A549 (cell line): ENCODE results near the gene MBNL2. TPM values are rescaled to one million over a fixed set of nuclear protein-coding genes. Genes with fewer than 3 reads are reported as not detected.

Source experiments
- ATAC-seq, 2 experiments: fragments of 200-7000 bp in 1 of 2; fragments of >200 bp in 1 of 2; cut with Nextera tagmentation in 1 of 2; cut with Tn5 transposase in 1 of 2; 3 replicates each; pipeline versions ENCODE4 v1.8.0 to v1.9.1; 2018 to 2020; ENCODE audit warnings: mild to moderate bottlenecking in 1 of 2, moderate library complexity in 1 of 2
- CTCF ChIA-PET: fragments of 300-600 bp; sonication (Branson Sonifier 250); formaldehyde crosslinking; extraction: SDS; loops from one replicate; lab custom pipeline; 2021; ENCODE audit warnings: antibody characterized with exemption, inconsistent platforms; lab: Yijun Ruan, JAX
- POLR2A ChIA-PET: fragments of 350-600 bp; formaldehyde crosslinking; extraction: SDS; loops from one replicate; lab custom pipeline; 2021; ENCODE audit warnings: antibody characterized with exemption, inconsistent platforms; lab: Yijun Ruan, JAX
- DNase-seq, 2 experiments: peaks; one replicate each; pipeline versions ENCODE4 v3.0.0 to v3.0.0-alpha.2; 2011 to 2016; ENCODE audit warnings: low read depth in 1 of 2, low spot score in 1 of 2
- FAIRE-seq: peaks from 2 replicates; lab custom pipeline; 2011; peaks lifted over from hg19 to GRCh38; lab: Jason Lieb, UNC
- H3K27ac ChIP-seq, 2 experiments: fragments of >200 bp; sonication (Bioruptor Twin); formaldehyde crosslinking; 3 replicates each; pipeline ENCODE4 v1.5.1; 2016 to 2017
- H3K4me1 ChIP-seq: fragments of >200 bp; sonication (Bioruptor Twin); formaldehyde crosslinking; 3 replicates; pipeline ENCODE4 v1.6.1; 2016
- H3K4me2 ChIP-seq: fragments of >200 bp; sonication (Bioruptor Twin); formaldehyde crosslinking; 3 replicates; pipeline ENCODE4 v1.6.1; 2016
- H3K4me3 ChIP-seq: fragments of >200 bp; sonication (Bioruptor Twin); formaldehyde crosslinking; 3 replicates; pipeline ENCODE4 v1.5.1; 2016
- H3K9me3 ChIP-seq: fragments of >200 bp; sonication (Bioruptor Twin); formaldehyde crosslinking; 3 replicates; pipeline ENCODE4 v1.6.1; 2016
- CBX2 ChIP-seq: fragments of 200-600 bp; sonication (generic); IDR thresholded peaks from 2 replicates; pipeline ENCODE4 v1.6.1; 2016; ENCODE audit warnings: low read depth, mild to moderate bottlenecking, borderline replicate concordance
- CBX8 ChIP-seq: fragments of 200-600 bp; sonication (generic); IDR thresholded peaks from 2 replicates; pipeline ENCODE4 v1.6.1; 2016
- CHD2 ChIP-seq: fragments of 150-350 bp; IDR thresholded peaks from 2 replicates; pipeline ENCODE4 v1.6.1; 2014; ENCODE audit warnings: low read length; ENCODE audit not compliant: partially characterized antibody
- EHMT2 ChIP-seq: fragments of 200-600 bp; sonication (generic); IDR thresholded peaks from 2 replicates; pipeline ENCODE4 v1.6.1; 2016; ENCODE audit warnings: antibody characterized with exemption, low read depth, mild to moderate bottlenecking, moderate library complexity
- FOSB ChIP-seq: fragments of 250-450 bp; sonication (Bioruptor Pico); IDR thresholded peaks from 2 replicates; pipeline ENCODE4 v1.5.0; 2020; ENCODE audit warnings: mild to moderate bottlenecking, moderate library complexity
- FOXS1 ChIP-seq: fragments of 250-450 bp; sonication (Bioruptor Pico); IDR thresholded peaks from 2 replicates; pipeline ENCODE4 v1.5.0; 2020; ENCODE audit warnings: mild to moderate bottlenecking, moderate library complexity
- HDAC2 ChIP-seq: fragments of 200-600 bp; sonication (generic); IDR thresholded peaks from 2 replicates; pipeline ENCODE4 v1.6.1; 2016
- HEYL ChIP-seq: fragments of 250-450 bp; sonication (Bioruptor Pico); IDR thresholded peaks from 2 replicates; pipeline ENCODE4 v1.8.0; 2021; ENCODE audit warnings: mild to moderate bottlenecking, moderate library complexity
- HOXA7 ChIP-seq: fragments of 250-450 bp; sonication (Bioruptor Pico); IDR thresholded peaks from 2 replicates; pipeline ENCODE4 v1.5.0; 2020; ENCODE audit warnings: mild to moderate bottlenecking, moderate library complexity
- HOXB5 ChIP-seq: fragments of 250-450 bp; sonication (Bioruptor Pico); IDR thresholded peaks from 2 replicates; pipeline ENCODE4 v1.5.0; 2020; ENCODE audit warnings: mild to moderate bottlenecking, moderate library complexity
- KDM5A ChIP-seq: fragments of 200-600 bp; sonication (generic); IDR thresholded peaks from 2 replicates; pipeline ENCODE4 v1.6.1; 2016; ENCODE audit warnings: antibody characterized with exemption, mild to moderate bottlenecking
- MAZ ChIP-seq: fragments of 150-350 bp; IDR thresholded peaks from 2 replicates; pipeline ENCODE4 v1.6.1; 2014; ENCODE audit warnings: antibody characterized with exemption, low read depth, low read length, borderline replicate concordance
- NPAS2 ChIP-seq: fragments of 250-450 bp; sonication (Bioruptor Pico); IDR thresholded peaks from 2 replicates; pipeline ENCODE4 v1.8.0; 2022; ENCODE audit warnings: mild to moderate bottlenecking, moderate library complexity, borderline replicate concordance
- POLR2AphosphoS2 ChIP-seq: conservative IDR thresholded peaks from 2 replicates; pipeline ENCODE4 v1.6.1; 2012; ENCODE audit warnings: low read length, improper control_type of control experiment, inconsistent platforms
- RFX5 ChIP-seq: fragments of 450-650 bp; IDR thresholded peaks from 2 replicates; pipeline ENCODE4 v1.7.1; 2014; ENCODE audit warnings: antibody characterized with exemption, mild to moderate bottlenecking, moderate library complexity
- TP53 ChIP-seq: fragments of 250-450 bp; sonication (Bioruptor Pico); IDR thresholded peaks from 2 replicates; pipeline ENCODE4 v1.5.0; 2021; ENCODE audit warnings: mild to moderate bottlenecking, moderate library complexity
- ZFP36 ChIP-seq: fragments of 450-650 bp; IDR thresholded peaks from 2 replicates; pipeline ENCODE4 v1.6.1; 2014; ENCODE audit warnings: borderline replicate concordance; ENCODE audit not compliant: partially characterized antibody
- ZNF302 ChIP-seq: fragments of 250-450 bp; sonication (Bioruptor Pico); IDR thresholded peaks from 2 replicates; pipeline ENCODE4 v1.9.0; 2021; ENCODE audit warnings: inconsistent platforms, mild to moderate bottlenecking, moderate library complexity
- WGBS: methylation state at CpG from one replicate; pipeline ENCODE4 v1.1.6; 2017; ENCODE audit errors: missing lambda C conversion rate; 5-methylcytosine and 5-hydroxymethylcytosine counted together
- polyA plus RNA-seq, 4 experiments: library from polyadenylated mRNA; depleted of rRNA in 3 of 4; stranded (reverse); fragments of >200 nt; fragmentation: RNase III in 1 of 4; extraction: RNeasy Plus Mini Kit Qiagen cat#74134 plus additional on column Dnase treatment in 1 of 4; gene quantifications; 2 replicates in 3 of 4; 3 replicates in 1 of 4; pipeline ENCODE4 v1.2.3, GENCODE V29; 2011 to 2017
- TF ChIP-seq, protein P1 (sequence below): fragments of >200 bp; sonication (Bioruptor Twin); formaldehyde crosslinking; IDR thresholded peaks from 3 replicates; pipeline ENCODE4 v1.6.1; 2016
- TF ChIP-seq, protein P2 (sequence below): IDR thresholded peaks from 2 replicates; pipeline ENCODE4 v1.6.1; 2012

MBNL2 gene
- polyA plus RNA-seq, 2 of the 4 experiments (the other 2 are of a cell fraction), result 18.7 to 20.6 TPM

DNA sequence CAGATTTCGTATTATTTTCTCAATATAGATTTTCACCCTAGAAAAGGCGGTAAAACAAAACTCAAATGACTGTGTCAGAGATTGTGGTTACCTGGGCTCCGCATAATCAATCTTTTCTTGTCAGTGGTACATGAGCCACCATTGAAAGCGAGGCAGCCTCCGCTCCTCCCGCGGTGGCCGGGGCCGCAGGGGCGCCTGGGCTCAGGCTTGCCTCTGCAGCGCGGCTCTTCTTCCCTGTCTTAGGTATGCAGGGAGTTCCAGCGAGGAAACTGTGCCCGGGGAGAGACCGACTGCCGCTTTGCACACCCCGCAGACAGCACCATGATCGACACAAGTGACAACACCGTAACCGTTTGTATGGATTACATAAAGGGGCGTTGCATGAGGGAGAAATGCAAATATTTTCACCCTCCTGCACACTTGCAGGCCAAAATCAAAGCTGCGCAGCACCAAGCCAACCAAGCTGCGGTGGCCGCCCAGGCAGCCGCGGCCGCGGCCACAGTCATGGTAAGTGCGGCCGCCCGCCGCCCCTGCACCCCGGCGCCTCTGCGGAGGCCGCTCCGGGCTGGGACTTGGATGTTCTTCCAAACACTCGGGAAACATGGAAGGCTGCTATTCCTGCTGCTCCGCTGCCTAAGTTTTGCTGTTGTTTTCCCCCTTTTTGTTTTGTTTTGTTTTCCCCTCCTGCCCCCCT is 124.6 kb downstream of the MBNL2 start:
- Histone ChIP-seq H3K4me1 (peaks cover 24% of the 10 kb centered on the region), H3K4me3 (no peak overlapping the region), H3K9me3 (no peaks in the 10 kb centered on the region), H3K4me2 (no peak overlapping the region), H3K27ac (no peak overlapping the region)
- ATAC-seq, result no peak
- no peak for DNase-seq
- no peak for FAIRE-seq
- ChIA-PET POLR2A (no interaction called here), CTCF (interaction anchor here (0.7 to 0.9 kb wide), 4 partner anchors 134 to 238 kb away, joined by 3 to 5 read pairs (median 4); no protein-coding TSS in a partner anchor)
- TF ChIP-seq HOXA7 (CRISPR knock-in tag), result no peak
- TF ChIP-seq HEYL, result no peak
- TF ChIP-seq, protein P1, sequence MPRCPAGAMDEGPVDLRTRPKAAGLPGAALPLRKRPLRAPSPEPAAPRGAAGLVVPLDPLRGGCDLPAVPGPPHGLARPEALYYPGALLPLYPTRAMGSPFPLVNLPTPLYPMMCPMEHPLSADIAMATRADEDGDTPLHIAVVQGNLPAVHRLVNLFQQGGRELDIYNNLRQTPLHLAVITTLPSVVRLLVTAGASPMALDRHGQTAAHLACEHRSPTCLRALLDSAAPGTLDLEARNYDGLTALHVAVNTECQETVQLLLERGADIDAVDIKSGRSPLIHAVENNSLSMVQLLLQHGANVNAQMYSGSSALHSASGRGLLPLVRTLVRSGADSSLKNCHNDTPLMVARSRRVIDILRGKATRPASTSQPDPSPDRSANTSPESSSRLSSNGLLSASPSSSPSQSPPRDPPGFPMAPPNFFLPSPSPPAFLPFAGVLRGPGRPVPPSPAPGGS, result no peak
- TF ChIP-seq EHMT2, result no peak
- TF ChIP-seq HDAC2, result no peak
- no peak for TF ChIP-seq TP53
- no peak for TF ChIP-seq RFX5
- TF ChIP-seq CBX8, result no peak
- 94% methylated on average over 25 of the region's 39 CpGs for WGBS

DNA sequence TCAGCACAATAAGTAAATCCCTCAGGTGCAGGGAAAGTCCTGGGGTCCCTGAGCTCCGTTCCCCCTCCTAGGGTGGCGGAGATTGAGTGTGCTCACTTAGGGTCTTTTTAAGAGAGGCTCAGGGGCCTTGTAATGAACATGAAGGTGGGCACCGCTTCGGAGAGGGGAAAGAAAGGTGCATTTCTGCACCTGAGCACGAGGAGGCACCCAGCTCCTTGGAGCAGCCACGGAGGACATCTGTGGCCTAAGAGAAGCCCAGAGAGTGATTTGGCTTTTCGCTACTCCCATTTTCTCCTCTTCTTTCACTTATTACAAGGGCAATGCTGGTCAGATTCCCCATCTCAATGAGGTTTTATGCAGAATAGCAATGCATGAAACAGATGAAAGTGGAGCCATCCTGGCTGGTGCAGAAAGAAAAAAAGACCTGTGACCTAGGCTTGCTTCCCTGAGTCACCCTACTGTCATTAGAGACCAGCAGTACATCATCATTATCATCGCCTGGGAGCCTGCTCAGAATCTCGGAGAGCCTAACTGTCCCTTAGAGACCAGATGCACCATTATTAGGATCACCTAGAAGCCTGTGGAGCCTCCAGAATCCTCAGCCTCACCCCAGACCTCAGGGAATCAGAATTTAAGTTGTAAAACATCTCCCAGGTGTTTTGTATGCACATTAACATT is 125.3 kb downstream of the MBNL2 start:
- FAIRE-seq (no peak), DNase-seq (no peak)
- Histone ChIP-seq H3K4me2 (no peak overlapping the region), H3K4me1 (peaks cover 17% of the 10 kb centered on the region), H3K27ac (no peak overlapping the region)
- POLR2A ChIA-PET, result no interaction called here
- TF ChIP-seq ZFP36 (no peak), ZNF302 (CRISPR knock-in tag) (no peak), FOXS1 (CRISPR knock-in tag) (no peak), NPAS2 (no peak), MAZ (no peak), HEYL (no peak), CHD2 (no peak), FOSB (CRISPR knock-in tag) (no peak), POLR2AphosphoS2 (no peak), CBX2 (no peak), HOXB5 (CRISPR knock-in tag) (no peak), KDM5A (no peak), RFX5 (no peak), TP53 (no peak), HDAC2 (no peak)
- TF ChIP-seq, protein P2, sequence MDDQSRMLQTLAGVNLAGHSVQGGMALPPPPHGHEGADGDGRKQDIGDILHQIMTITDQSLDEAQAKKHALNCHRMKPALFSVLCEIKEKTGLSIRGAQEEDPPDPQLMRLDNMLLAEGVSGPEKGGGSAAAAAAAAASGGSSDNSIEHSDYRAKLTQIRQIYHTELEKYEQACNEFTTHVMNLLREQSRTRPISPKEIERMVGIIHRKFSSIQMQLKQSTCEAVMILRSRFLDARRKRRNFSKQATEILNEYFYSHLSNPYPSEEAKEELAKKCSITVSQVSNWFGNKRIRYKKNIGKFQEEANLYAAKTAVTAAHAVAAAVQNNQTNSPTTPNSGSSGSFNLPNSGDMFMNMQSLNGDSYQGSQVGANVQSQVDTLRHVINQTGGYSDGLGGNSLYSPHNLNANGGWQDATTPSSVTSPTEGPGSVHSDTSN, result no peak
- TF ChIP-seq, protein P1, result no peak
- TF ChIP-seq, all 56 proteins: peak for 0
- WGBS, result 80% methylated on average over 9 of the region's 9 CpGs
- Histone ChIP-seq H3K9me3 (no peaks in the 10 kb centered on the region), H3K4me3 (no peak overlapping the region)
- no peak for ATAC-seq
- CTCF ChIA-PET, result interaction anchor here (0.7 to 1.5 kb wide), 6 partner anchors 12 to 237 kb away, joined by 3 to 6 read pairs (median 4); no protein-coding TSS in a partner anchor
